ENCODE measurements around the gene SLC25A53. TPM values are rescaled to one million over a fixed set of nuclear protein-coding genes. Genes with fewer than 3 reads are reported as not detected.

The SLC25A53 gene
- total and polyA plus RNA-seq, 2 of the 4 experiments (the other 2 are of a cell fraction) = 3.7 to 5.9 TPM

DNA sequence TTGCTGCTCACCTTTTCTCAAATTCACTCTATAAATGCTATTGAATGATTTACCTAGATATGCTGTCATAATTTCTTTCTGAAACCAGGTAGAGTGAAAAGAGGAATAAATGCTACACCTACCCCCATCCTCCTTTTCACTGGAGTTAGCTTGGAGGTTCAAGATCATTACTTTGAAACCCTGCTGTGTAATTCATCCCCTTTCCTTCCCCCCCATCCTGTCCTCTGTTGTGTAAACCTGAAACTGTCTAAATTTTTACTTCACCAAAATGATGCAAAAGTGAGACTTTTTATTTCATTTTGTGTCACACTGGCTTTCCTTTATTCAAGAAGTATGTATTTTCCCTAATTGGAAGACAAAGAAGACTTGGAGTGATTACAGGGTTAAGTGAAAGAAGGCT, 39.0 kb downstream of the SLC25A53 start:
- no peak overlapping the region for H2BK15ac ChIP-seq (ENCODE audit: low read depth, low read length)
- no peaks in the 10 kb centered on the region for H3K79me1 ChIP-seq (ENCODE audit: low read depth in 1 of 2, low read length in 2 of 2)
- no peaks in the 10 kb centered on the region for H3K9me3 ChIP-seq (ENCODE audit: control insufficient read depth, insufficient read depth, low read length)
- H2AFZ ChIP-seq (replicated peaks; ENCODE audit: low read length, poor library complexity) = no peak overlapping the region
- H3K23ac ChIP-seq (ENCODE audit: low read depth, low read length) = no peak overlapping the region
- no peak overlapping the region for H3K18ac ChIP-seq (ENCODE audit: low read depth, low read length)
- H3K36me3 ChIP-seq (ENCODE audit: control insufficient read depth, insufficient read depth, low read length) = no peaks in the 10 kb centered on the region
- DNase-seq = no peak
- ATAC-seq (ENCODE audit: low read depth) = no peak
- H3K27ac ChIP-seq (ENCODE audit: insufficient read depth, low read length) = no peak overlapping the region
- H3K27me3 ChIP-seq (ENCODE audit: control insufficient read depth, insufficient read depth, low read length) = peaks cover 5% of the 10 kb centered on the region
- no peak overlapping the region for H2AK9ac ChIP-seq (replicated peaks; ENCODE audit: low read depth, low read length, poor library complexity)
- dilution Hi-C loops (cut with HindIII; ENCODE audit: low sequenced_read_pairs, unreplicated experiment) (no loop called here), in situ Hi-C loops (cut with MboI; ENCODE audit: low sequenced_read_pairs) (loop anchor here (25.0 kb wide), 1 partner anchor 280 kb away; the partner anchor contains the start of gene RAB9B), intact Hi-C loops (cut with micrococcal nuclease) (no loop called here)
- TF ChIP-seq CHD1 (IDR thresholded peaks at IDR 0.05; ENCODE audit: low read depth, low read length) (no peak), BHLHE40 (IDR thresholded peaks at IDR 0.05; ENCODE audit: low read depth, low read length) (no peak), MAFK (IDR thresholded peaks at IDR 0.05; ENCODE audit: low read depth, low read length) (no peak), CEBPB (IDR thresholded peaks at IDR 0.05; ENCODE audit: low read depth, low read length) (no peak), RCOR1 (IDR thresholded peaks at IDR 0.05; ENCODE audit: insufficient replicate concordance, low read length) (no peak), SMC3 (IDR thresholded peaks at IDR 0.05; ENCODE audit: low read depth, low read length) (no peak), FOS (IDR thresholded peaks at IDR 0.05; ENCODE audit: low read depth, low read length) (no peak), RAD21 (IDR thresholded peaks at IDR 0.05; ENCODE audit: low read length) (no peak), POLR2A (IDR thresholded peaks at IDR 0.05; ENCODE audit: low read depth, low read length) (no peak), MAZ (IDR thresholded peaks at IDR 0.05; ENCODE audit: borderline replicate concordance, low read depth, low read length) (no peak), MXI1 (IDR thresholded peaks at IDR 0.05; ENCODE audit: borderline replicate concordance, low read depth, low read length) (no peak), NFE2L2 (IDR thresholded peaks at IDR 0.05; ENCODE audit: low read depth, low read length) (no peak), RFX5 (IDR thresholded peaks at IDR 0.05; ENCODE audit: low read depth, low read length) (no peak)
- TF ChIP-seq, protein P1, sequence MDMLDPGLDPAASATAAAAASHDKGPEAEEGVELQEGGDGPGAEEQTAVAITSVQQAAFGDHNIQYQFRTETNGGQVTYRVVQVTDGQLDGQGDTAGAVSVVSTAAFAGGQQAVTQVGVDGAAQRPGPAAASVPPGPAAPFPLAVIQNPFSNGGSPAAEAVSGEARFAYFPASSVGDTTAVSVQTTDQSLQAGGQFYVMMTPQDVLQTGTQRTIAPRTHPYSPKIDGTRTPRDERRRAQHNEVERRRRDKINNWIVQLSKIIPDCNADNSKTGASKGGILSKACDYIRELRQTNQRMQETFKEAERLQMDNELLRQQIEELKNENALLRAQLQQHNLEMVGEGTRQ (IDR thresholded peaks at IDR 0.05; ENCODE audit: low read depth, low read length) = no peak
- TF ChIP-seq, protein P2, sequence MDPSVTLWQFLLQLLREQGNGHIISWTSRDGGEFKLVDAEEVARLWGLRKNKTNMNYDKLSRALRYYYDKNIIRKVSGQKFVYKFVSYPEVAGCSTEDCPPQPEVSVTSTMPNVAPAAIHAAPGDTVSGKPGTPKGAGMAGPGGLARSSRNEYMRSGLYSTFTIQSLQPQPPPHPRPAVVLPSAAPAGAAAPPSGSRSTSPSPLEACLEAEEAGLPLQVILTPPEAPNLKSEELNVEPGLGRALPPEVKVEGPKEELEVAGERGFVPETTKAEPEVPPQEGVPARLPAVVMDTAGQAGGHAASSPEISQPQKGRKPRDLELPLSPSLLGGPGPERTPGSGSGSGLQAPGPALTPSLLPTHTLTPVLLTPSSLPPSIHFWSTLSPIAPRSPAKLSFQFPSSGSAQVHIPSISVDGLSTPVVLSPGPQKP (IDR thresholded peaks at IDR 0.05; ENCODE audit: borderline replicate concordance, low read depth, low read length) = no peak
- TF ChIP-seq, protein P3, sequence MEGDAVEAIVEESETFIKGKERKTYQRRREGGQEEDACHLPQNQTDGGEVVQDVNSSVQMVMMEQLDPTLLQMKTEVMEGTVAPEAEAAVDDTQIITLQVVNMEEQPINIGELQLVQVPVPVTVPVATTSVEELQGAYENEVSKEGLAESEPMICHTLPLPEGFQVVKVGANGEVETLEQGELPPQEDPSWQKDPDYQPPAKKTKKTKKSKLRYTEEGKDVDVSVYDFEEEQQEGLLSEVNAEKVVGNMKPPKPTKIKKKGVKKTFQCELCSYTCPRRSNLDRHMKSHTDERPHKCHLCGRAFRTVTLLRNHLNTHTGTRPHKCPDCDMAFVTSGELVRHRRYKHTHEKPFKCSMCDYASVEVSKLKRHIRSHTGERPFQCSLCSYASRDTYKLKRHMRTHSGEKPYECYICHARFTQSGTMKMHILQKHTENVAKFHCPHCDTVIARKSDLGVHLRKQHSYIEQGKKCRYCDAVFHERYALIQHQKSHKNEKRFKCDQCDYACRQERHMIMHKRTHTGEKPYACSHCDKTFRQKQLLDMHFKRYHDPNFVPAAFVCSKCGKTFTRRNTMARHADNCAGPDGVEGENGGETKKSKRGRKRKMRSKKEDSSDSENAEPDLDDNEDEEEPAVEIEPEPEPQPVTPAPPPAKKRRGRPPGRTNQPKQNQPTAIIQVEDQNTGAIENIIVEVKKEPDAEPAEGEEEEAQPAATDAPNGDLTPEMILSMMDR (conservative IDR thresholded peaks at IDR 0.05; ENCODE audit: low read depth, low read length) = no peak
- no peak overlapping the region for H3K9ac ChIP-seq (ENCODE audit: low read depth, low read length)
- no peak overlapping the region for H2BK5ac ChIP-seq (ENCODE audit: low read depth, low read length, poor library complexity, severe bottlenecking)
- no peak overlapping the region for H3K4ac ChIP-seq (ENCODE audit: low read depth, low read length)
- no peak overlapping the region for H3K56ac ChIP-seq (ENCODE audit: extremely low read depth, insufficient read depth, low read length)
- H4K5ac ChIP-seq (ENCODE audit: low read depth, low read length) = no peak overlapping the region
- no peak overlapping the region for H2BK20ac ChIP-seq (ENCODE audit: low read depth, low read length)
- H3K4me3 ChIP-seq (ENCODE audit: insufficient read depth, low read depth, low read length) = no peak overlapping the region
- H3K9me1 ChIP-seq (ENCODE audit: insufficient read depth, low read length) = no peaks in the 10 kb centered on the region
- ChIA-PET CTCF (no interaction called here), POLR2A (ENCODE audit: unreplicated experiment) (no interaction called here)
- no peak overlapping the region for H2AK5ac ChIP-seq (ENCODE audit: low read depth, low read length)
- H2BK120ac ChIP-seq (ENCODE audit: low read depth, low read length) = no peak overlapping the region
- BruUV-seq (replicated peaks) = no TSS peak
- no peaks in the 10 kb centered on the region; the same call in 1 of the 2 replicates for H4K20me1 ChIP-seq (ENCODE audit: insufficient read depth, low read length)
- H3K4me2 ChIP-seq (ENCODE audit: low read depth, low read length) = no peak overlapping the region
- no peak overlapping the region for H4K91ac ChIP-seq (ENCODE audit: insufficient read depth, low read depth, low read length)
- H3K4me1 ChIP-seq (ENCODE audit: control insufficient read depth, insufficient read depth, low read length) = no peaks in the 10 kb centered on the region
- no peak overlapping the region for H4K8ac ChIP-seq (ENCODE audit: low read depth in 2 of 2, low read length in 2 of 2)
- H3K14ac ChIP-seq (replicated peaks; ENCODE audit: low read depth, low read length) = no peak overlapping the region

All from IMR-90 (cell line).